ENCODE results near the gene SNTG2.

Gene SNTG2

GRCh38 chr2:1254662-1255343 is 304.2 kb downstream of the SNTG2 start:
- H3K4me3 ChIP-seq (ENCODE audit: low read depth, low read length) = no peak overlapping the region
- TF ChIP-seq, protein P1, sequence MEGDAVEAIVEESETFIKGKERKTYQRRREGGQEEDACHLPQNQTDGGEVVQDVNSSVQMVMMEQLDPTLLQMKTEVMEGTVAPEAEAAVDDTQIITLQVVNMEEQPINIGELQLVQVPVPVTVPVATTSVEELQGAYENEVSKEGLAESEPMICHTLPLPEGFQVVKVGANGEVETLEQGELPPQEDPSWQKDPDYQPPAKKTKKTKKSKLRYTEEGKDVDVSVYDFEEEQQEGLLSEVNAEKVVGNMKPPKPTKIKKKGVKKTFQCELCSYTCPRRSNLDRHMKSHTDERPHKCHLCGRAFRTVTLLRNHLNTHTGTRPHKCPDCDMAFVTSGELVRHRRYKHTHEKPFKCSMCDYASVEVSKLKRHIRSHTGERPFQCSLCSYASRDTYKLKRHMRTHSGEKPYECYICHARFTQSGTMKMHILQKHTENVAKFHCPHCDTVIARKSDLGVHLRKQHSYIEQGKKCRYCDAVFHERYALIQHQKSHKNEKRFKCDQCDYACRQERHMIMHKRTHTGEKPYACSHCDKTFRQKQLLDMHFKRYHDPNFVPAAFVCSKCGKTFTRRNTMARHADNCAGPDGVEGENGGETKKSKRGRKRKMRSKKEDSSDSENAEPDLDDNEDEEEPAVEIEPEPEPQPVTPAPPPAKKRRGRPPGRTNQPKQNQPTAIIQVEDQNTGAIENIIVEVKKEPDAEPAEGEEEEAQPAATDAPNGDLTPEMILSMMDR (IDR thresholded peaks at IDR 0.05; ENCODE audit: low read depth, low read length, missing control alignments) = no peak
- in situ Hi-C loops (cut with HindIII; ENCODE audit: low sequenced_read_pairs) = no loop called here
- DNase-seq (ENCODE audit: low read depth) = no peak

DNA sequence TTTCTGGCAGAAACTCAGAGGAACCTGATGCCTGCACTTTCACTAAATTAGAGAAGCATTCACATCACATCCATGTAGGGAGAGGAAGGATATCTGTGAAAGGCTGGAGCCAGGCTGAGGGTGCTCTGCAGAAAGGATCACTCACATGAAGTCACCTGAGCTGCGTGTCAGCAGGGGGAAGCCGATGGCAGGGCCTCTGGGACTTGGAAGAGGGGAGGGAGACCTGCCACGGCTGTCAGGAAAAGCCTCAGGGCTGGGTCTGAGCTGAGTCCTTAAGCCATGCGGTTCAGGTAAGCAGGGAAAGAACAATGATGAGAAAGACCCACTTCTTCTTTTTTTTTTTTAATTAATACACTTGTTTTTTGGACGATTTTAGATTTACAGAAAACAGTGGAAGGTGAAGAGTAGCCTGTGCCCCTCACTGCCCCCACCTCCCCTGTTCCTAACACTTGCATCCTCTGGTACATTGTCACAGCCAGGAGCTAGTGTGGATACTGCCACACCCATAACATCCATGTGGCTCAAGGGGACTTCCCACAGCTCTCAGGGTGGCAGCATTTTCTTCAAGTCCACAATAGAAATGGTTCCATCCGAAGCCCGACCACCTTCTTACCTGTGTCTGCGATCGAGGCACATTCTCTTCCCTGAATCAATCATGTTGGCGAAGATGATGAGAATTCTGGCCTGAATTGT is 306.1 kb downstream of the SNTG2 start:
- in situ Hi-C loops (cut with HindIII; ENCODE audit: low sequenced_read_pairs) = no loop called here
- TF ChIP-seq, protein P1 (IDR thresholded peaks at IDR 0.05; ENCODE audit: low read depth, low read length, missing control alignments) = no peak

DNA sequence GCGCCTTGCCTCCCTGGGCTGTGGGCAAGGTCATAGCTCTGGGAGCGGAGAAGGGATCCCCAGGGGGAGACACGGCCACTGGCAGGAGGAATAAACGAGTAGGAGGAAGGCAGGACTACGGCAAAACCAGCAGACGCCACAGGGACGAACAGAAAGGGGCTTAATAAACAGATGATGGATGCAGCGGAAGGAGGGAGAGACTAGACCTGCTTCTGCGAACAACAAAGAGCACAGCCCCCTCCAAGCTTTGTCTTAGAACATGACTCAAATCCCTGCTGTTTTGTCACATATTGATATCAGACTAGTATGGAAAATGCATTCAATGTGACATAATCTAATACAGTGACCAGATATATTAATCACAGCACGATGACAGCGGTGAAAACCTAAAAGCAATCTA is 306.7 kb downstream of the SNTG2 start:
- TF ChIP-seq, protein P1 (IDR thresholded peaks at IDR 0.05; ENCODE audit: low read depth, low read length, missing control alignments) = no peak
- no peak overlapping the region for H3K4me3 ChIP-seq (ENCODE audit: low read depth, low read length)
- DNase-seq (ENCODE audit: low read depth) = no peak
- in situ Hi-C loops (cut with HindIII; ENCODE audit: low sequenced_read_pairs) = no loop called here

More for the DNA sequence above, 306.1 kb downstream of the SNTG2 start:
- no peak for DNase-seq (ENCODE audit: low read depth)
- H3K4me3 ChIP-seq (ENCODE audit: low read depth, low read length) = no peak overlapping the region

GRCh38 chr2:1259746-1260145 is 309.1 kb downstream of the SNTG2 start:
- no peak overlapping the region for H3K4me3 ChIP-seq (ENCODE audit: low read depth, low read length)
- in situ Hi-C loops (cut with HindIII; ENCODE audit: low sequenced_read_pairs) = no loop called here
- TF ChIP-seq, protein P1 (IDR thresholded peaks at IDR 0.05; ENCODE audit: low read depth, low read length, missing control alignments) = no peak
- no peak for DNase-seq (ENCODE audit: low read depth)

DNA sequence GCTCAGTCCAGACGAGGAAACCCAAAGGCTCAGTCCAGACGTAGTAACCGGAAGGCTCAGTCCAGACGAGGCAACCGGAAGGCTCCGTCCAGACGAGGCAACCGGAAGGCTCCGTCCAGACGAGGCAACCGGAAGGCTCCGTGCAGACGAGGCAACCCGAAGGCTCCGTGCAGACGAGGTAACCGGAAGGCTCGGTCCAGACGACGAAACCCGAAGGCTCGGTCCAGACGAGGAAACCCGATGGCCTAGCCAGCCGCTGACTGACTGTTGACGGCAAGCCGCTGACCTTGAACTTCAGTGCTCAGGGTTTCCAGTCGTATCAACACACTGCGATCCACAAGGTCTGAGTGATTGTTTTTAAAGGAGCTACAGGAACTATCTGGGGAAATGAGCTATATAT is 312.0 kb downstream of the SNTG2 start:
- TF ChIP-seq, protein P1 (IDR thresholded peaks at IDR 0.05; ENCODE audit: low read depth, low read length, missing control alignments) = no peak
- in situ Hi-C loops (cut with HindIII; ENCODE audit: low sequenced_read_pairs) = no loop called here
- no peak overlapping the region for H3K4me3 ChIP-seq (ENCODE audit: low read depth, low read length)
- DNase-seq (ENCODE audit: low read depth) = no peak

DNA sequence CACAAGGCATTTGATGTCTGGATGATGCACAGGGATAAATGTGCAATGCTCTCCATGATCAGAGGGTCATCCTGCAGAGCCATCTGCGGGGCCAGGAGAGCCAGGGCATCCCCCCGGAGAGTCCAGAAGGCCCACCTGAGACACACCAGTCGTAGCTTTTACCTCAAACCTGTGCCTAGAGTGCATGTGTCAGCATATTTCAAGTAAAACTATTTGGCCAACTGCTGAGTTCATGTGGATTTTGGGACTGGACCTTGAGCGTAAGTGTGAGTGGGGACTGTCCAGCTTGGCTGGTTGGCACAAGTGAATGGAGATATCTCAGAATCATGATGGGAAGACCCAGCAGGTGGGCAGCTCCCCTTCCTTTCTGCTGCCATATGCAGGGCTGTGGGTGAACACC is 314.8 kb downstream of the SNTG2 start:
- no peak overlapping the region for H3K4me3 ChIP-seq (ENCODE audit: low read depth, low read length)
- TF ChIP-seq, protein P1 (IDR thresholded peaks at IDR 0.05; ENCODE audit: low read depth, low read length, missing control alignments) = no peak
- no peak for DNase-seq (ENCODE audit: low read depth)
- in situ Hi-C loops (cut with HindIII; ENCODE audit: low sequenced_read_pairs) = no loop called here

Data from astrocyte of the cerebellum (primary cell).